Mesenchymal stem cell (in vitro differentiated cells and primary cell): ENCODE data around the gene CALHM5.

Source experiments
- DNase-seq: peaks from one replicate; pipeline ENCODE4 v3.0.0-alpha.2; 2013
- H2AFZ ChIP-seq: one replicate; pipeline ENCODE4 v1.6.1; 2013; ENCODE audit warnings: low read depth, mild to moderate bottlenecking, control low read depth, inconsistent platforms, low read length, moderate library complexity
- H2AK5ac ChIP-seq: 2 replicates; pipeline ENCODE4 v1.6.1; 2013; ENCODE audit warnings: low read length, moderate library complexity, mild to moderate bottlenecking, inconsistent platforms; ENCODE audit not compliant: severe bottlenecking
- H2BK120ac ChIP-seq: one replicate; pipeline ENCODE4 v1.6.1; 2013; ENCODE audit warnings: low read depth, mild to moderate bottlenecking, inconsistent platforms, low read length, moderate library complexity
- H2BK12ac ChIP-seq, 2 experiments: one replicate each; pipeline ENCODE4 v1.6.1; 2013; ENCODE audit warnings: inconsistent platforms in 2 of 2, low read length in 2 of 2, mild to moderate bottlenecking in 2 of 2, moderate library complexity in 2 of 2, control low read depth in 1 of 2
- H2BK15ac ChIP-seq: one replicate; pipeline ENCODE4 v1.6.1; 2013; ENCODE audit warnings: mild to moderate bottlenecking, low read depth, inconsistent platforms; ENCODE audit not compliant: poor library complexity, severe bottlenecking
- H2BK5ac ChIP-seq: 2 replicates; pipeline ENCODE4 v1.6.1; 2013; ENCODE audit warnings: low read depth, mild to moderate bottlenecking, low read length, control low read depth, inconsistent platforms; ENCODE audit not compliant: poor library complexity, severe bottlenecking
- H3K14ac ChIP-seq, 2 experiments: one replicate each; pipeline ENCODE4 v1.6.1; 2013; ENCODE audit warnings: inconsistent platforms in 2 of 2, low read length in 2 of 2, control low read depth in 1 of 2, mild to moderate bottlenecking in 1 of 2, moderate library complexity in 1 of 2
- H3K18ac ChIP-seq, 2 experiments: one replicate each; pipeline ENCODE4 v1.6.1; 2013; ENCODE audit warnings: inconsistent platforms in 2 of 2, low read length in 2 of 2, control low read depth in 1 of 2, low read depth in 1 of 2, mild to moderate bottlenecking in 1 of 2
- H3K23ac ChIP-seq, 2 experiments: one replicate each; pipeline ENCODE4 v1.6.1; 2013; ENCODE audit warnings: inconsistent platforms in 2 of 2, low read length in 2 of 2, mild to moderate bottlenecking in 2 of 2, moderate library complexity in 2 of 2, control low read depth in 1 of 2
- H3K27ac ChIP-seq: 2 replicates; pipeline ENCODE4 v1.5.1; 2013; ENCODE audit warnings: mild to moderate bottlenecking, moderate library complexity, low read length, control low read depth, inconsistent platforms; ENCODE audit not compliant: poor library complexity, severe bottlenecking
- H3K27me3 ChIP-seq, 2 experiments: 2 replicates each; pipeline versions ENCODE4 v1.6.1 to v1.7.0; 2013; ENCODE audit warnings: low read length in 2 of 2, mild to moderate bottlenecking in 2 of 2, moderate library complexity in 2 of 2, control low read depth in 1 of 2, inconsistent platforms in 1 of 2; ENCODE audit not compliant: control insufficient read depth in 1 of 2, insufficient read depth in 1 of 2
- H3K36me3 ChIP-seq, 2 experiments: 2 replicates each; pipeline versions ENCODE4 v1.6.1 to v1.7.0; 2013; ENCODE audit warnings: low read length in 2 of 2, control low read depth in 1 of 2, inconsistent platforms in 1 of 2, low read depth in 1 of 2, mild to moderate bottlenecking in 1 of 2; ENCODE audit not compliant: insufficient read depth in 2 of 2, control insufficient read depth in 1 of 2
- H3K4ac ChIP-seq, 2 experiments: one replicate each; pipeline ENCODE4 v1.6.1; 2013; ENCODE audit warnings: inconsistent platforms in 2 of 2, low read length in 2 of 2, mild to moderate bottlenecking in 2 of 2, moderate library complexity in 2 of 2, control low read depth in 1 of 2, low read depth in 1 of 2
- H3K4me1 ChIP-seq: 2 replicates; pipeline ENCODE4 v1.6.1; 2013; ENCODE audit warnings: low read depth, low read length, control low read depth; ENCODE audit not compliant: control insufficient read depth, insufficient read depth
- H3K4me2 ChIP-seq: 2 replicates; pipeline ENCODE4 v1.6.1; 2013; ENCODE audit warnings: low read length, mild to moderate bottlenecking, inconsistent platforms; ENCODE audit not compliant: poor library complexity, severe bottlenecking
- H3K4me3 ChIP-seq, 2 experiments: 2 replicates each; pipeline versions ENCODE4 v1.5.1 to v1.7.0; 2013; ENCODE audit warnings: low read length in 2 of 2, mild to moderate bottlenecking in 2 of 2, control low read depth in 1 of 2, low read depth in 1 of 2; ENCODE audit not compliant: insufficient read depth in 1 of 2
- H3K79me1 ChIP-seq: replicated peaks from 2 replicates; pipeline ENCODE4 v1.6.1; 2013; ENCODE audit warnings: mild to moderate bottlenecking, control low read depth, low read length, inconsistent platforms; ENCODE audit not compliant: poor library complexity, severe bottlenecking
- H3K9ac ChIP-seq: 2 replicates; pipeline ENCODE4 v1.7.0; 2013; ENCODE audit warnings: mild to moderate bottlenecking, low read length, moderate library complexity
- H3K9me3 ChIP-seq: 2 replicates; pipeline ENCODE4 v1.7.0; 2013; ENCODE audit warnings: mild to moderate bottlenecking, low read length; ENCODE audit not compliant: control insufficient read depth
- H4K8ac ChIP-seq: one replicate; pipeline ENCODE4 v1.6.1; 2013; ENCODE audit warnings: inconsistent platforms, mild to moderate bottlenecking, low read length, moderate library complexity
- H4K91ac ChIP-seq: one replicate; pipeline ENCODE4 v1.6.1; 2013; ENCODE audit warnings: mild to moderate bottlenecking, low read length, inconsistent platforms
- WGBS: methylation state at CpG from one replicate; pipeline ENCODE4 v1.1.7; 2013; ENCODE audit warnings: mixed read lengths; 5-methylcytosine and 5-hydroxymethylcytosine counted together

CALHM5 gene

GRCh38 chr6:116530436-116530835, 19.0 kb downstream of the CALHM5 start:
- DNase-seq = peak; percentile 55
- Histone ChIP-seq H3K4ac (no peak overlapping the region), H4K8ac (no peak overlapping the region), H3K14ac (no peak overlapping the region), H3K79me1 (no peaks in the 10 kb centered on the region), H2AFZ (no peak overlapping the region), H2BK5ac (no peak overlapping the region), H3K4me1 (peaks cover 10% of the 10 kb centered on the region), H3K27ac (peak overlapping the region; percentile 28), H3K27me3 (no peaks in the 10 kb centered on the region), H3K23ac (no peak overlapping the region), H3K9me3 (no peaks in the 10 kb centered on the region), H3K4me3 (no peak overlapping the region), H2AK5ac (no peak overlapping the region), H3K4me2 (no peak overlapping the region), H2BK15ac (no peak overlapping the region), H3K18ac (no peak overlapping the region), H3K36me3 (no peaks in the 10 kb centered on the region), H3K9ac (no peak overlapping the region), H4K91ac (no peak overlapping the region), H2BK120ac (no peak overlapping the region), H2BK12ac (no peak overlapping the region)
- WGBS = 50% methylated on average over 1 of the region's 2 CpGs

GRCh38 chr6:116531675-116532570, 20.5 kb downstream of the CALHM5 start:
- H2BK12ac ChIP-seq = no peak overlapping the region
- no peak overlapping the region for H3K18ac ChIP-seq
- H3K27ac ChIP-seq = no peak overlapping the region
- no peak overlapping the region for H4K8ac ChIP-seq
- no peaks in the 10 kb centered on the region for H3K27me3 ChIP-seq
- H3K9ac ChIP-seq = no peak overlapping the region
- H2AK5ac ChIP-seq = no peak overlapping the region
- H3K4me2 ChIP-seq = no peak overlapping the region
- H4K91ac ChIP-seq = no peak overlapping the region
- H3K9me3 ChIP-seq = no peaks in the 10 kb centered on the region
- no peak overlapping the region for H3K14ac ChIP-seq
- no peak overlapping the region for H2BK5ac ChIP-seq
- H2BK120ac ChIP-seq = no peak overlapping the region
- H3K79me1 ChIP-seq = no peaks in the 10 kb centered on the region
- WGBS = 72% methylated on average over 7 of the region's 12 CpGs
- H3K36me3 ChIP-seq = no peaks in the 10 kb centered on the region
- no peak overlapping the region for H3K4ac ChIP-seq
- no peak overlapping the region for H2AFZ ChIP-seq
- no peak overlapping the region for H3K23ac ChIP-seq
- peak; percentile 81 for DNase-seq
- H3K4me1 ChIP-seq = peaks cover 10% of the 10 kb centered on the region
- no peak overlapping the region for H2BK15ac ChIP-seq
- H3K4me3 ChIP-seq = no peak overlapping the region

- no peak overlapping the region for H3K4ac ChIP-seq
- no peaks in the 10 kb centered on the region for H3K27me3 ChIP-seq
- H3K4me1 ChIP-seq = peaks cover 10% of the 10 kb centered on the region
- 64% methylated on average over 8 of the region's 9 CpGs for WGBS
- H3K36me3 ChIP-seq = no peaks in the 10 kb centered on the region
- no peak overlapping the region for H3K14ac ChIP-seq
- no peak overlapping the region for H3K4me3 ChIP-seq
- no peaks in the 10 kb centered on the region for H3K79me1 ChIP-seq
- H3K9me3 ChIP-seq = no peaks in the 10 kb centered on the region
- H3K18ac ChIP-seq = no peak overlapping the region
- H4K8ac ChIP-seq = no peak overlapping the region
- DNase-seq = no peak
- H2BK120ac ChIP-seq = no peak overlapping the region
- H3K9ac ChIP-seq = no peak overlapping the region
- H3K4me2 ChIP-seq = no peak overlapping the region
- no peak overlapping the region for H3K23ac ChIP-seq
- no peak overlapping the region for H2AK5ac ChIP-seq
- no peak overlapping the region for H3K27ac ChIP-seq
- H2BK12ac ChIP-seq = no peak overlapping the region
- H2BK15ac ChIP-seq = no peak overlapping the region
- H4K91ac ChIP-seq = no peak overlapping the region
- H2BK5ac ChIP-seq = no peak overlapping the region
- no peak overlapping the region for H2AFZ ChIP-seq
These were observed 22.0 kb downstream of the CALHM5 start for GRCh38 chr6:116533233-116533957.

- Histone ChIP-seq H2BK15ac (no peak overlapping the region), H3K27me3 (no peaks in the 10 kb centered on the region), H3K4me1 (peaks cover 3% of the 10 kb centered on the region), H3K27ac (no peak overlapping the region), H2BK120ac (no peak overlapping the region), H3K9ac (no peak overlapping the region), H4K91ac (no peak overlapping the region), H3K4me3 (no peak overlapping the region), H3K9me3 (no peaks in the 10 kb centered on the region), H3K4me2 (no peak overlapping the region), H3K18ac (no peak overlapping the region), H2BK12ac (no peak overlapping the region), H3K4ac (no peak overlapping the region), H2AK5ac (no peak overlapping the region), H3K14ac (no peak overlapping the region), H3K23ac (no peak overlapping the region), H3K79me1 (no peaks in the 10 kb centered on the region), H2BK5ac (no peak overlapping the region), H4K8ac (no peak overlapping the region), H2AFZ (no peak overlapping the region), H3K36me3 (no peaks in the 10 kb centered on the region)
- DNase-seq = no peak
These were observed 23.7 kb downstream of the CALHM5 start for GRCh38 chr6:116535109-116535508.
